Natural killer cell (primary cell): ENCODE results near the gene PCBP3. TPM values are rescaled to one million over a fixed set of nuclear protein-coding genes. Genes with fewer than 3 reads are reported as not detected.

Experiments
- ATAC-seq, 3 donors: fragments of 150-1000 bp in 2 of 3; fragments of 200-7000 bp in 1 of 3; cut with Tn5 transposase; 1 replicate in 1 of 3; 2 replicates in 2 of 3; pipeline ENCODE4 v1.10.0; 2021; ENCODE audit warnings: mild to moderate bottlenecking in 2 of 3, moderate library complexity in 2 of 3
- DNase-seq, 2 donors: peaks; one replicate each; pipeline versions ENCODE4 v3.0.0 to v3.0.0-alpha.2; 2013 to 2021; ENCODE audit warnings: mixed read lengths in 1 of 2
- H3K27ac ChIP-seq: one replicate; pipeline ENCODE4 v1.5.1; 2013; ENCODE audit warnings: mild to moderate bottlenecking, low read length
- H3K27me3 ChIP-seq: one replicate; pipeline ENCODE4 v1.6.1; 2013; ENCODE audit warnings: low read length; ENCODE audit not compliant: control insufficient read depth, insufficient read depth
- H3K36me3 ChIP-seq: one replicate; pipeline ENCODE4 v1.6.1; 2013; ENCODE audit warnings: low read length; ENCODE audit not compliant: control insufficient read depth, insufficient read depth
- H3K4me1 ChIP-seq: one replicate; pipeline ENCODE4 v1.6.1; 2013; ENCODE audit warnings: low read length; ENCODE audit not compliant: control insufficient read depth, insufficient read depth
- H3K4me3 ChIP-seq: one replicate; pipeline ENCODE4 v1.5.1; 2013; ENCODE audit warnings: low read length
- H3K9me3 ChIP-seq: one replicate; pipeline ENCODE4 v1.6.1; 2013; ENCODE audit warnings: low read length; ENCODE audit not compliant: control insufficient read depth, insufficient read depth
- H3K27ac Mint-ChIP-seq, 2 donors: one replicate each; pipeline ENCODE4 v1.8.0; 2022; ENCODE audit warnings: mild to moderate bottlenecking in 2 of 2, mixed read lengths in 2 of 2, moderate library complexity in 1 of 2
- H3K27me3 Mint-ChIP-seq, 2 donors: one replicate each; pipeline ENCODE4 v1.8.0; 2022; ENCODE audit warnings: low read depth in 2 of 2, mixed read lengths in 2 of 2
- H3K36me3 Mint-ChIP-seq: one replicate; pipeline ENCODE4 v1.8.0; 2022; ENCODE audit warnings: mixed read lengths
- H3K4me1 Mint-ChIP-seq, 2 donors: one replicate each; pipeline ENCODE4 v1.8.0; 2022; ENCODE audit warnings: mixed read lengths in 2 of 2
- H3K4me3 Mint-ChIP-seq: one replicate; pipeline ENCODE4 v1.8.0; 2022; ENCODE audit warnings: mild to moderate bottlenecking, moderate library complexity, mixed read lengths
- H3K9me3 Mint-ChIP-seq, 2 donors: one replicate each; pipeline ENCODE4 v1.8.0; 2022; ENCODE audit warnings: mixed read lengths in 2 of 2
- CTCF ChIP-seq: fragments of 200-600 bp; IDR thresholded peaks from one replicate; pipeline ENCODE4 v1.8.0; 2022; ENCODE audit warnings: antibody characterized with exemption
- WGBS: methylation state at CpG from one replicate; pipeline ENCODE4 v1.1.7; 2013; ENCODE audit warnings: missing lambda C conversion rate; ENCODE audit not compliant: insufficient coverage; 5-methylcytosine and 5-hydroxymethylcytosine counted together
- intact Hi-C: fragments of 100-400 bp; cut with micrococcal nuclease; formaldehyde crosslinking; loops from one replicate; pipeline ENCODE4 v1.14.2; 2022
- total RNA-seq, 4 donors: library from RNA; stranded (reverse); fragments of 120-200 nt in 1 of 4; gene quantifications; one replicate each; pipeline versions ENCODE4 v1.2.3 to v1.2.4, GENCODE V29; 2013 to 2022

Gene PCBP3
- total RNA-seq, 3 donors from 2014 or later (not counting 1 experiment from before 2014, with no cell fraction given) = 0.50 to 3.0 (median 0.52) TPM

GRCh38 chr21:45887788-45888187 lies 244.3 kb downstream of the PCBP3 start:
- peaks cover 26 to 49% of the 10 kb centered on the region in 2 donors for H3K4me1 Mint-ChIP-seq
- H3K27ac Mint-ChIP-seq = no peak overlapping the region
- no peak overlapping the region for H3K4me3 Mint-ChIP-seq
- Histone ChIP-seq H3K4me1 (peaks cover 45% of the 10 kb centered on the region), H3K4me3 (no peak overlapping the region), H3K27ac (no peak overlapping the region), H3K27me3 (no peaks in the 10 kb centered on the region), H3K36me3 (no peaks in the 10 kb centered on the region), H3K9me3 (peaks cover 19% of the 10 kb centered on the region)
- H3K36me3 Mint-ChIP-seq = peaks cover 7% of the 10 kb centered on the region
- peaks cover 10 to 12% of the 10 kb centered on the region in 2 donors for H3K27me3 Mint-ChIP-seq
- ATAC-seq (no peak), DNase-seq (peak in 1 of 2 donors; percentile 16)
- TF ChIP-seq CTCF = no peak
- H3K9me3 Mint-ChIP-seq = peaks cover 7 to 10% of the 10 kb centered on the region in 2 donors
- intact Hi-C loops = no loop called here
- WGBS = 94% methylated on average over 16 of the region's 16 CpGs

GRCh38 chr21:45888386-45889009 lies 245.0 kb downstream of the PCBP3 start:
- H3K4me1 Mint-ChIP-seq = peaks cover 26 to 49% of the 10 kb centered on the region in 2 donors
- H3K27ac ChIP-seq = no peak overlapping the region
- no peak overlapping the region for H3K4me3 Mint-ChIP-seq
- no peaks in the 10 kb centered on the region for H3K36me3 ChIP-seq
- intact Hi-C loops = no loop called here
- peaks cover 7% of the 10 kb centered on the region for H3K36me3 Mint-ChIP-seq
- H3K9me3 ChIP-seq = peaks cover 19% of the 10 kb centered on the region
- H3K27ac Mint-ChIP-seq = no peak overlapping the region
- no peaks in the 10 kb centered on the region for H3K27me3 ChIP-seq
- WGBS = 89% methylated on average over 16 of the region's 18 CpGs
- H3K9me3 Mint-ChIP-seq = peaks cover 7 to 10% of the 10 kb centered on the region in 2 donors
- ATAC-seq (no peak), DNase-seq (peak in 1 of 2 donors; percentile 29)
- H3K4me3 ChIP-seq = no peak overlapping the region
- TF ChIP-seq CTCF = no peak
- peaks cover 47% of the 10 kb centered on the region for H3K4me1 ChIP-seq
- H3K27me3 Mint-ChIP-seq = peaks cover 9 to 10% of the 10 kb centered on the region in 2 donors

- no peak for TF ChIP-seq CTCF
- ATAC-seq = no peak
- WGBS = 72% methylated on average over 10 of the region's 10 CpGs
- Mint-ChIP-seq H3K36me3 (peaks cover 7% of the 10 kb centered on the region), H3K9me3 (peaks cover 7 to 10% of the 10 kb centered on the region in 2 donors), H3K4me3 (no peak overlapping the region), H3K27ac (no peak overlapping the region), H3K4me1 (peaks cover 26 to 49% of the 10 kb centered on the region in 2 donors), H3K27me3 (peaks cover 9 to 10% of the 10 kb centered on the region in 2 donors)
- no peak overlapping the region for H3K27ac ChIP-seq
- intact Hi-C loops = no loop called here
- peak in 1 of 2 donors; percentile 21 for DNase-seq
- peaks cover 19% of the 10 kb centered on the region for H3K9me3 ChIP-seq
- H3K4me1 ChIP-seq = peaks cover 47% of the 10 kb centered on the region
- H3K36me3 ChIP-seq = no peaks in the 10 kb centered on the region
- H3K27me3 ChIP-seq = no peaks in the 10 kb centered on the region
- H3K4me3 ChIP-seq = no peak overlapping the region
Measured at GRCh38 chr21:45889256-45889655, 245.7 kb downstream of the PCBP3 start.

GRCh38 chr21:45889961-45890360 lies 246.4 kb downstream of the PCBP3 start:
- no peak for TF ChIP-seq CTCF
- no peak overlapping the region for H3K4me3 Mint-ChIP-seq
- no peak for DNase-seq
- H3K27me3 Mint-ChIP-seq = peaks cover 9 to 10% of the 10 kb centered on the region in 2 donors
- no peaks in the 10 kb centered on the region for H3K27me3 ChIP-seq
- H3K36me3 Mint-ChIP-seq = peaks cover 7% of the 10 kb centered on the region
- H3K9me3 Mint-ChIP-seq = peaks cover 7 to 9% of the 10 kb centered on the region in 2 donors
- H3K27ac Mint-ChIP-seq = no peak overlapping the region
- peaks cover 22 to 46% of the 10 kb centered on the region in 2 donors for H3K4me1 Mint-ChIP-seq
- no peak overlapping the region for H3K4me3 ChIP-seq
- WGBS = 87% methylated on average over 10 of the region's 10 CpGs
- H3K27ac ChIP-seq = no peak overlapping the region
- H3K36me3 ChIP-seq = no peaks in the 10 kb centered on the region
- intact Hi-C loops = no loop called here
- ATAC-seq = no peak
- peaks cover 19% of the 10 kb centered on the region for H3K9me3 ChIP-seq
- H3K4me1 ChIP-seq = peaks cover 42% of the 10 kb centered on the region
